Kidney glomerular epithelial cell (primary cell): ENCODE data around the gene ATP6AP1.
A peak's percentile ranks its signal among the peaks of the same experiment; 100 is the strongest.
"Not testable (repeated sequence)": the region's sequence is repeated elsewhere in the genome, so short reads cannot be mapped to it uniquely, and the experiment has no call there.

Source experiments
- DNase-seq: peaks from one replicate; lab custom pipeline; 2025; lab: John Stamatoyannopoulos, UW

Gene ATP6AP1

GRCh38 chrX:154399527-154400368, 28.7 kb upstream of the ATP6AP1 start:
- DNase-seq = no peak

GRCh38 chrX:154400369-154400817, 28.1 kb upstream of the ATP6AP1 start:
- DNase-seq = not testable (repeated sequence)

DNA sequence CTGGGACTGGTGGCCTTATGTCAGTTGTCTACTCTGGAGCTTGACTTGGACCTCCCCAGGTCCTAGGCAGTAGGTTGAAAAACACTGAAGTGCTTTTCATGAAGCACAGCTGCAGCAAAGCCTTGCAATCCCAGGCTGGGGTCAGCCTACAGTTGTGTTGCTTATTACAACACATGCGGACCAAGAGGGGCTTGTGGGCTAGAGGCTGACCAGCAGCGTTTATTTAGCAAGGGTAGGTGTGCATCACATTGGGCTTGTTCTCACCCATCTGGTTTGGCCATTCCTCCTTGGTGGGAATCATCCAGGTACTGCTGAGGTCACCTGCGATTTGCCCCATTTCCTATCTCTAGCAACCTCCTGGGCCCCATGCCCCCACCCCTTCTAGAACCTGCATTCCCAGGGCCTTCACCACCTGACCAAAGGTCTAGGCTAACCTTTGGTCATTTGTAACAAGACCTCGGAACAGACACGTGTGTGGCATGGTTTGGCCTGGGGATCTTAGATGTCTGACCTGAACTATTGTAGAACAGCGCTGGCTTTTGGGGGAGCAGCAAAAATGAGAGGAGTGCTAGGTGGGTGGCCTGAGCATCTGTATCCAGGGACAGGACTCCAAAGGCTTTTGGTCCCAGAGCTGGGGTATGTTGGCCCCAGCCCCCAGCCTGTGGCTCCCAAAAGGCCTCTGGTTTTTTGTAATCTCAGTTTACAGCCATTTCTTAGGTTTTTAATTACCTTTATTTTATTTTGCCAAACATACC, 27.3 kb upstream of the ATP6AP1 start:
- DNase-seq = no peak

- DNase-seq = no peak
Observed at GRCh38 chrX:154401918-154402621, 26.4 kb upstream of the ATP6AP1 start.

DNA sequence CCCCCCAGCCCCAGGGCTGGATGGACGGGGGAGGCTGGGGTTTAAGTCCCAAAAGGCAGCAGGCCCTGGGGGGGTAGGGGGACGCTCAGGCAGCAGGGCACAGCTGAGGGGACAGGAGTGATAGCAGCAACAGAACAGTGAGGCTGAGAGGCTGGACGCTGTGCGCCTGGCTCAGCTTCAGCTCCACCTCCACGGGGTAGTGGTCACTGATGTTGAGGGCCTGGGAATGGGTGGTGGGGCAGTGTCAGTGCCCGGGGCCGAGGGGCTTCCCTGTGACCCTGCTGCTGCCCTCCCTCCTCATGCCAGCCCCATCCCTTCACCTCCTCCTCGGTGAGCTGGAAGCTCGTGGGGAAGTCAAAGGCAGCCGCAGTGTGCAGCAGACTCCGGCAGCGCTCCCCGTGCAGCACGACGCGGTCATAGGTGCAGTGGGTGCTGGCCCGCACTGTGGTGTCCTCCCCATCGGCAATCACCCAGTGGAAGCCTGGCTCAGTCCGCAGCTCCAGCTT, 25.8 kb upstream of the ATP6AP1 start:
- DNase-seq = no peak

DNA sequence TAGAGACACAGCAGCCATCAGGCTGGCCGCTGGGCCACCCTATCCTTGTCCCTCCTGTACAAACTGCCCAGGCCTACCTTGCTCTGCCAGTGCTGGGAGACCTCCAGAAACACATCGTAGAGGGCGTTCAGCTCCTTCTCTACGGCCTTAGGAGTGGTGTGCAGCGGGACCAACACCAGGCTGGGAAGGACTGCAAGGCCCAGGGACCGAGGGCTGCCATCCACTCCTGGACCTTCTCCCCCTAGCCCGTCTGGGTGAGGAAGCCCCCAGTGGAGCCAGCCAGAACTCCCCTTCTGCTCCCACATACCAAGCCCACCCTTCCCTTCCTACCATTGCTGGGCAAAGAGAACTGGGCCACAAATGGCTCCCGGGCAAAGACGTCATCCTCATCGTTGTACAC, 25.3 kb upstream of the ATP6AP1 start:
- no peak for DNase-seq

GRCh38 chrX:154403858-154404257, 24.6 kb upstream of the ATP6AP1 start:
- no peak for DNase-seq

- DNase-seq = no peak
Observed at GRCh38 chrX:154404625-154405192, 23.8 kb upstream of the ATP6AP1 start.

DNA sequence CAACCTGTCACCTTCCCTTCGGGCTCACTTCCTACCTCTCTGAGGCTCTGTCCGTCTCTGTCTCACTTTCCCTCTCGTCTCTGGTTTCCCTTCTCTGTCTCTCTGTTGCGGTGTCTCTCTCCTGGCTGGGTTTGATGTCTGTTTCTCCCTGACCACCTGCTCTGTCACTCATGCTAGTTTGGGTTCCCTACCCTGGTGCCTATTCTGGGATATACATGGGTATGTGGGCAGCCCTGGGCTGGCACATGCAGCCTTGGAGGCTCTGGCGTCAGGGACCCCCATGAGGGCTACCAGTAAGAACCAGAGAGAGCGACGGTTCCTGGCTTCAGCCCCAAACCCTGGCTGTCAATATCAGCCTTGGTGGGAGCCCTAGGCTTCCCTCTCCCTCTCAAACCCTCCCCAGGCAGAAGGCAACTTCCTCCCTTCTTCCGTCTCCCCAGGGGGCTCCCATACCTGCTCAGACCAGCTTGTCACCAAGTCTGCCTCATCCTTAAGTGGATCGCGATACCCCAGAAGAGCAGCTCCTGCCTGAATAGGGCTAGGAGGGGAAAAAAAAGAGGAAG, 19.7 kb upstream of the ATP6AP1 start:
- DNase-seq = no peak

- peak; percentile 70 for DNase-seq
Observed at GRCh38 chrX:154409222-154409871, 19.1 kb upstream of the ATP6AP1 start, which contains the start of gene DNASE1L1. Gene DNASE1L1 (minus strand): TSS chrX:154409254. CDS start chrX:154405568, 3,686 bp downstream.

- no peak for DNase-seq
Observed at GRCh38 chrX:154411981-154412340, 16.5 kb upstream of the ATP6AP1 start.

DNA sequence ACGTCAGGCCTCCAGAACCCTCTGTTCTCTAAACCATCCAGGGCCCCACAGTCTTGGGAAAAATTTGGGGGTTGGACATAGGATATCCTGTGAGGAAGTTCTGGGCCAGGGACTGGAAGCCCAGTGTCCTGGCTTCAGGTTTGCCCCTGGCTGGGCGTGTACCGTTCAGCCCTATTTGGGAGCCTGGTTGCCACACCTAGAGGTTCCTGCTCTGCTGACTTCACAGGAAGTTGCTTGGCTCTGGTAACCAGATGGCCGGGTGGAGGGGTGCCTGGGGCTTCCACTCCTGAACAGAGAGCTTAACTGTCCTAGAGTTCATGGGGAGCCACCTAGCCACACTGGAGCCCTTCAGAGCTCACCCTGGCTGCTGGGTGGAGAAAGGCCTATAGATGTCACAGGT, 16.0 kb upstream of the ATP6AP1 start:
- no peak for DNase-seq

DNA sequence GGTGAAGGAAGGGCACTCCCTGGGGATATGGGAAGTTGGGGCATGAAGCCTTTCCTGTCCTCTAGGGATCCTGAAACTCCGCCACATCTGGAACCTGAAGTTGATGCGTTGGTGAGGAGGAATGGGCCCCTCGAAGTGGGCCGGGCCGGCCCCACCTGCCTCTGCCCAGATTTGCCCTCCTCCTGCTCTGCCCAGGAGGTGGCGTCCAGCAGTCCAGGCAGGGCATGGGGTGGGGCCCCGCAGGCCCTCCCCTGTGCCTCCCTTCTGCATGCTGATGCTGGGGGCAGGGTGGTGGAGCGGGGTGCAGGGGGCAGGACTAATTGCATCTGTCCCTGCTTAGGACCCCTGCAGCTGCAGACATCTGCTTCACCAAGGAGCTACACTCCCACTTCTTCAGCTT, 15.3 kb upstream of the ATP6AP1 start:
- no peak for DNase-seq

DNA sequence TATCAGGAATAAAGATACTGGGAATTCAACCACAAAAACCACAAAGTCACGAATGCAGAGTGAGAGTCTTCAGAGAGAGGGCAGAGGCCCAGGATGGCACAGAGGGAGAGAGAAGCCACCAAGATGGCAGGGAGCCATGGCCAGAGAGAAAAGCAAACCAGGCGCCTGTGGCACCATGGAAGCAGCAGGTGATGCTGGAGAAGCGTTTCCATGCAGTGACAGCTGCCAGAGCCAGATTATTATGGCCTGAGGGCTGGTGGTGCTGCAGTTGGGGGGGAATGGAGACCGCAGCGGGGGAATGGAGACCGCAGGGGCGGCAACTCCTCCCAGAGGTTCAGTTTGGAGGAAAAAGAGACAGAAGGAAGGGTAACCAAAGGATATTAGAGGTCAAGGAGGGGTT, 11.3 kb upstream of the ATP6AP1 start:
- DNase-seq = no peak

GRCh38 chrX:154419189-154419588, 9.3 kb upstream of the ATP6AP1 start:
- no peak for DNase-seq

GRCh38 chrX:154419688-154420401, 8.6 kb upstream of the ATP6AP1 start:
- no peak for DNase-seq

DNA sequence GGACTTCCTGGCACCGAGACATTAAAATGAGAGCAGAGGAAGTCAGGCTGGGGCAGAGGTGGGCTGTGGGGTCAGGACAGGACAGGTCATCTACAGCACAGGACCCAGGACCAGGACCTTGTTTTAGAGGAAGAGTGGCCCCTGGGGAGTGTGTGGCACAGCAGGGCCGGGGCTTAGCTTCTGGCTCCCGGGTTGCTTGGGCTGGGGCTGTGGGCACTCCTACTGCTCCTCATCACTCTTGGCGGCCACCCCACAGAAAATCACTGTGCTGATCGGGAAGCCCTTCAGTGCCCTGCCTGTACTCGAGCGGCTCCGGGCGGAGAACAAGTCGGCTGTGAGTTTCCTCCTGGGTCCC, 8.1 kb upstream of the ATP6AP1 start:
- no peak for DNase-seq

GRCh38 chrX:154426916-154427770, 1.3 kb upstream of the ATP6AP1 start:
- DNase-seq = no peak

- no peak for DNase-seq
Observed at GRCh38 chrX:154429711-154430110, 1.2 kb downstream of the ATP6AP1 start.

GRCh38 chrX:154430479-154430878, 2.0 kb downstream of the ATP6AP1 start:
- no peak for DNase-seq
